HG03521 (cell line): ENCODE results near the gene CYP4Z1.
"Not testable (repeated sequence)": the region's sequence is repeated elsewhere in the genome, so short reads cannot be mapped to it uniquely, and the experiment has no call there.

Experiments used
- ATAC-seq: cut with Tn5 transposase; IDR thresholded peaks from one replicate; pipeline ENCODE4 v1.9.1; 2021; ENCODE audit warnings: mild to moderate bottlenecking, moderate library complexity; ENCODE audit not compliant: unreplicated experiment

CYP4Z1 gene

DNA sequence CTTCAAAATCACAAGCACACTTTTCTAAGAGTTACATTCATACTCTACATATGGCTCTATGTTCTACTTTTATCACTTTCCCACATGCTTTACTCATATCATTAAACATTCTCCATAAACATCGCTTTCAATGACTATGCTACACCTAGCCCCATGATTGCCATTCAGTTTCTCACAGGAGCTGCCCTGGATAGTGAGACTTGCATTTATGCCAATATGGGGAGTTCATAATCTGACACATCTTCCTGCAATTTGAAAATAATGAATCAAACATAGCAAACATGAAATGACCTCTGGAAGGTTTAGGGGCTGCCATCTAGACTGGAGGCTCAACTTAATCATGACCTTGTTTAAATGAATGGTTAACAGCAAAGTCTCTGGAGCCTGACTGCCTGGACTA is 61.2 kb downstream of the CYP4Z1 start:
- no peak for ATAC-seq

DNA sequence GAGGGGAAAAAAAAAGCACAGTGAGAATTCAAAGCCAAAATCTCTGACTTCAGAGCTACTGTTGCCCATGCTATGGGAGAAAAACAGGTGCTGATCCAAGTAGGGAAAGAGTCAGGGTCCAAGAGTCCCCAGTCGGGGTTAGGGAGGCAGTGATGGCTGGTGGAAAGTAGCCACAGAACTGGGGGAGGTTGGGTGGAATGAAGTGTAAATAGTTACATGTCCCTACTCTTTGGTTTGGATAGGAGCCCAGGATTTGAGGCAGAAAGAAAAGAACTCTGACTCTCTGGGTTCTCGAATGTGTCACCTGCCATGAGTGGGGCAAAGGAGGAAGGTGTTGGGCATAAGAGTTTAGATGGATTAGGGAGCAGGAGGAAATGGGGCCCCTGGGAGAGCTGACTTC is 61.8 kb downstream of the CYP4Z1 start:
- ATAC-seq, result not testable (repeated sequence)

DNA sequence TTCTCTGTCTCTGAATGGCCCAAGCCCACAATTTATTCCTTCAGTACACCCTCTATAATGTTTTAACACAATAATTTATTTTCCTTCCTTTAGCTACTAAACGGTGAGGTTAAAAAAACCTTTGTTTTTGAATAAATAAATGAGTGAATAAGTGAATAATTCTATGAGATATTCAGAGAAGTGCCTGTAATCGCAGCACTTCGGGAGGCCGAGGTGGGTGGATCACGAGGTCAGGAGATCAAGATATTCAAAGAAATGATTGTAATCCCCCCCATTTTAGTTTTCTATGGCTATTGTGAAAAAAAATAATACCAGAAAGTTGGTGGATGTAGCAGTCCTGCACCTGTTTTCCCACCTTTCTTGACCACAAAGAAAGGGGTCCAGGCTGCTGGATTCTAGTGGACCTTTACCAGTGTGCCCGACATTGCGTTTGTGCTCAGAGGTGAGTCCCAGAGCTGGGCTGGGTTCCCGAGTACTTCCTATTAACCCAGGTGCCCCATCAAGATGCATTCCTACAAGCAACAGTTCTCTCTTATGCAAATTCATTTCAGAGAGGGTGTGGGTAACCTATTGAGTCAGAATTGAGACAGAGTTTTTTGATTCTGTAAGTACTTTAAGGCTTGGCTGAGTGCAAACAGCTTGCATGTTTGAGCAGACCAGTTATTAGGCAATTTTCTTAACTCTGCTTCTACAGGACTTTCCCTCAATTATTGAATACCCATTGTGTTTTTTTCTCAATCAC is 62.6 kb downstream of the CYP4Z1 start:
- ATAC-seq, result not testable (repeated sequence)

DNA sequence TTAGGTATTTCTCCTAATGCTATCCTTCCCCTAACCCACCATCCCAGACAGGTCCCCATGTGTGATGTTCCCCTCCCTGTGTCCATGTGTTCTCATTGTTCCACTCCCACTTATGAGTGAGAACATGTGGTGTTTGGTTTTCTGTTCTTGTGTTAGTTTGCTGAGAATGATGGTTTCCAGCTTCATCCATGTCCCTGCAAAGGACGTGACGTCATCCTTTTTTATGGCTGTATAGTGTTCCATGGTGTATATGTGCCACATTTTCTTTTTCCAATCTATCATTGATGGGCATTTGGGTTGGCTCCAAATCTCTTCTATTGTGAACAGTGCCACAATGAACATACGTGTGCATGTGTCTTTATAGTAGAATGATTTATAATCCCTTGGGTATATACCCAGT is 65.6 kb downstream of the CYP4Z1 start:
- ATAC-seq, result not testable (repeated sequence)

DNA sequence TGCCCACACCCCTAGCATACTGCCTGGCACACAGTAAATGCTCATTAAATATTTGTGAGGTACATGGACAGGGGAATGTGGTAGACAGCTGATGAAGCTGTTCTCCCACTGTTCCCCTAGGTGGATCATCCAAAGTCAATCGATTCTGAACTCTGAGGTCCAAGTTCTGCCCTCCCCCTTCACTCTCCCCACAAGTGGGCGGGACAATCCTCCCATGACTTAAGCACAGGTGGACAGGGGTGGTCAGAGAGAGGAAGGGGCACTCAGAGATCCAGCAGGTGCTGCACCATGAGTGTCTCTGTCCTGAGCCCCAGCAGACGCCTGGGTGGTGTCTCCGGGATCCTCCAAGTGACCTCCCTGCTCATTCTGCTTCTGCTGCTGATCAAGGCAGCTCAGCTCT is 70.2 kb downstream of the CYP4Z1 start, which contains the start of gene CYP4A22:
CYP4A22 (plus strand) TSS at position 244 of the 400 bp plus-strand sequence; CDS start at position 289, 45 bp downstream.
- no peak for ATAC-seq

DNA sequence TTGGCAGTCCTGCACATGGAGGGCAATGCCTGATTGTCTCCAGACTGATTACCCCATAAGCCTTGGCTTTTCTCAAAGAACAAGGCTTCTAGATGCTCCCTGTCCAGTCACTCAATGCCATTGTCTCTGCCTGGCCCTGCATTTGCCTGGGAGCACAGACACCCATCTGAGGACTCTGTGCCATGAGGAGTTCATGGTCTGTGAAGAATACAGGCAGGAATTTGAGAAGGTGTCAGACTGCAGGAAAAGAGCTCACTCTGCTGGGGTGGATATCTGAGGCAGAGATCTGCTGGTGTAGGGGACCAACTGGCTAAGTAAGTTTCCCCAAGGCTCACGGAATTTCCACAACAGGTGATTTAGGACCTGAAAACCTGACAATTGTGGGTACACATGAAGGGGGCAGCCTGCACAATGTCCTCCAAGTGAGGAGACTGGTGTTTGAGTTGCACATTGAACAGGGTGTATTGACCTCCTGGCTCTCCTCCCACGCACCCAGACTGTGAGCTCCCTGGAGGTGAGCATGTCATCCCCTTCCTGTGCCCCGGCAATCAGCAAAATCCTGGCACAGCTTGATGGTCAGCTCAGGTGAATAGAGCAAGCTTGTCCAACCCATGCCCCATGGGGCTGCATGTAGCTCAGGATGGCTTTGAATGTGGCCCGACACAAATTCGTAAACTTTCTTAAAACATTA is 71.0 kb downstream of the CYP4Z1 start:
- no peak for ATAC-seq

DNA sequence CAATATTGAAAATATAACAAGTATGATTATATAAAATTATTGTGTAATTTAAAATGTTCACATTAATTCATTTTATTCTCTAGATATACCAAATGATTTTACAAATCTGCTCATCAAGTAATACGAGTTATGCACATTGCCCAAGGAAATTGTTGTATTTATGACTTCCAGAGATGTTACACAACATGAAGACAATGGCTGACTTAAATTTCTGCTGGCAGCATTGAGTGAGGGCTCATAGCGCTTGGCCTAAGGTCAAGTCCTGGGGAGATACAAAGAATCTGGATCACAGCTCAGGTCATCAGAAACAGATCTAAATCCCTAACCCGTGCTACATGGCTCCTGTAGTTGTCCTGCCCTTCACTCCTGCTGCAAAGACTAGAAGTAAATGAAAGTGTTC is 73.3 kb downstream of the CYP4Z1 start:
- not testable (repeated sequence) for ATAC-seq

DNA sequence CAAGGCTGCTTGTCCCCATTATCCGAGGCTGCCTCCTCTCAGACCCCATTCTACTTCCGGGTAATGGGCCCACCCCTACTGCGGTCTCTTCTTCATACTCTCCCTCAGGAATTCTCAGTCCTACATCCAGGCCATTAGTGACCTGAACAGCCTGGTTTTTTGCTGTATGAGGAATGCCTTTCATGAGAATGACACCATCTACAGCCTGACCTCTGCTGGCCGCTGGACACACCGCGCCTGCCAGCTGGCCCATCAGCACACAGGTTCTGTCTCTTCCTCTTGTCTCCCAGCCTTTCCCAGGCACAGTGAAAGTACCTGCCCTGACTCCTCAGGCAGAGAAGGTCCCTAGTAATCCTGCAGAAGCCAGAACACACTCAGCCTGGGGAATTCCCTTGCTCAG is 76.6 kb downstream of the CYP4Z1 start:
- ATAC-seq, result not testable (repeated sequence)

DNA sequence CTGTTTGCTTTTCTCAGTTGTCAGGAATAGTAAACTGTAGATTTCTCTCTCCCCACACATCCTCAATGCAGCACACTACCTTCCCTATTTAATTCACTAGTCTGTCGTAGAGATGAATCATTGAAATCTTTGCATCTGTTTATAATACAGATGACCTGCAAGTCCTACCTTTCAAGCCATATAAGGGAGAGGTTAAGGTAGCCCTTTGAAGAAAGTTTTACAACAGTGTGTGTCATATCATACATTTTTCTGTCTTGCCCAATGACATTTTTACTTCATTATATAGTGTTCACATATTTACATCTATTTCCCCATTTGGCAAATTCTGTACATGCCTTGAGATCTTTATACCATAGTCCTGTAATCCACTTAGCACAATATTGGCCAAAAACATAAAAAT is 79.5 kb downstream of the CYP4Z1 start:
- not testable (repeated sequence) for ATAC-seq

DNA sequence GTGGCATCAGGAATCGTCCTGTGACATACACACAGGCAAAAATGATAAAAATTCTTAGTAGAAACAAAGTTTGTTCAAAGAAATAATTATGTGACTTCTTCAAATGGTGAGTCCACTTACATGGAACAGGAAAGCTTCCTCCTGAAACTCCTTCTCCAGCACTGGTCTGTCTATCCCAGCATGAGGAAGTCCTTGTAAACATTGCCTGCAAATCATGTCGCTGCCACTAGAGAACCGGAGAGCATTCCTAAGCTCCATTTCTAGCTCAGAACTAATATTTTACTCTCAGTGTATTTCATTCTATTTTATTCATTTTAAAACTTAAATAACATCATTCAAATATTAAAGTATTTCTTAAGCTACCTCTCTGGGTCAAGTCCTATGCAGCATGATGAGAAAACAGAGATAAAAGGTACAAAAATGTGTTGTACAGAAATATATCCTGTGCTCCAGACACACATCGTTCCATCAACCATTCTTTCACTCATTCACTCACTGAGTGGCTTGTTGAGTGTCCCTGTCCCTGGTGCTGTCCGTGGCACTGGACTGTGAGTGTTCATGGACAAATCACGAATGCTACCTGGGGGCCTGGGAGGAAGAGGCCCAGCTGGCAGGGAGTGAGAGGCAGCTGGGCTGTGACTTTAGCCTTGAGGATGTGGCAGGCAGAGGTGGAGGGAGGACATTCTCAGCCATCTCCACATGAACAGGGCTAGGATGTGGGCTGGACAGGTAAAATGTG is 80.2 kb downstream of the CYP4Z1 start:
- no peak for ATAC-seq

DNA sequence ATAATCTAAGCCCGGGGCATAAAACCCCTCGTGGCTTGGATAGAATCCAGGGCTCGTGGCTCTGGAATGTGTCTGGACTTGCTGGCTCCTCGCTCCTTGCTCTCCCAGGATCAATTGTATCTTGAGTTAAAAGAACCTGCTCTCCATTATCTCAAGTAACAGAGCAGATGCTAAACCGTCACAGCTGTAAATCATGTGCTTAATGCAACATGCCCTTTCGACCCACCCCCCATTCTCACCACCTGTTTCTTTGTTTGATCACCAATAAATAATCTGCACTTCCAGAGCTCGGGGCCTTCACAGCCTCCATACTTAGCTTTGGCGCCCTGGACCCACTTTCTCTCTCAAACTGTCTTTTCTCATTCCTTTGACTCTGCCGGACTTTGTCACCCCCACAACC is 82.1 kb downstream of the CYP4Z1 start:
- ATAC-seq, result not testable (repeated sequence)

DNA sequence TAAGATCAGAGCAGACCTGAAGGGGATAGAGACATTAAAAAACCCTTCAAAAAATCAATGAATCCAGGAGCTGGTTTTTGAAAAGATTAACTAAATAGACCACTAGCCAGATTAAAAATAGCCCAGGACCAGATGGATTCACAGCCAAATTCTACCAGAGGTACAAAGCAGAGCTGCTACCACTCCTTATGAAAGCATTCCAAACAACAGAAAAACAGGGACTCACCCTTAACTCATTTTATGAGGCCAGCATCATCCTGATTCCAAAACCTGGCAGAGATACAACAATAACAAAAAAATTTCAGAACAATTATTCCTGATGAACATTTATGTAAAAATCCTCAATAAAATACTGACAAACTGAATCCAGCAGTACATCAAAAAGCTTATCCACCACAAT is 89.4 kb downstream of the CYP4Z1 start:
- ATAC-seq, result not testable (repeated sequence)

DNA sequence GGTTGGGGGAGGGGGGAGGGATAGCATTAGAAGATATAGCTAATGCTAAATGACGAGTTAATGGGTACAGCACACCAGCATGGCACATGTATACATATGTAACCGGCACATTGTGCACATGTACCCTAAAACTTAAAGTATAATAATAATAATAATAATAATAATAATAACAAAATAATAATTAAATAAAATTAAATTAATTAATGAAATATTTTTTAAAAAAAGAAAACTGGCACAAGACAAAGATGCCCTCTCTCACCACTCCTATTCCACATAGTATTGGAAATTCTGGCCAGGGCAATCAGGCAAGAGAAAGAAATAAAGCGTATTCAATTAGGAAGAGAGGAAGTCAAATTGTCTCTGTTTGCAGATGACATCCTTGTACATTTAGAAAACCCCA is 90.9 kb downstream of the CYP4Z1 start:
- not testable (repeated sequence) for ATAC-seq

DNA sequence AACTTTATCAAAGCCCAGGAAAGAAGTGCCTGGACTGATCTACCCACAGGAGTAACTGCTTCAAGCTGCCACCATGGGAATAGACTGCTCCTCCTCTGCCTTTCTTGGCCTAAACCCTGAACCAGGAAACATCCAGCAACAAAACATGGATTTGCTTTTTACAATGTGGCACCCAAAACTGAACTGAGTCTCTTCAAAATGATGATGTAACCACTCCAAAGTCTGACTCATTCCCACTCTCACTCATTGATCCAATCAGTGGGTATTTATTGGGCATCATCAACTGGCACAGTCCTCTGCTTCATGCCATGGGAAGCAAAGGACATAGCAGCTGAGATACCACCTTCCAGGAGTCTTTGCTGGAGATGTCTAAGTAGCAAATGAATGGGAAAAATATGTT is 93.7 kb downstream of the CYP4Z1 start:
- ATAC-seq, result no peak

DNA sequence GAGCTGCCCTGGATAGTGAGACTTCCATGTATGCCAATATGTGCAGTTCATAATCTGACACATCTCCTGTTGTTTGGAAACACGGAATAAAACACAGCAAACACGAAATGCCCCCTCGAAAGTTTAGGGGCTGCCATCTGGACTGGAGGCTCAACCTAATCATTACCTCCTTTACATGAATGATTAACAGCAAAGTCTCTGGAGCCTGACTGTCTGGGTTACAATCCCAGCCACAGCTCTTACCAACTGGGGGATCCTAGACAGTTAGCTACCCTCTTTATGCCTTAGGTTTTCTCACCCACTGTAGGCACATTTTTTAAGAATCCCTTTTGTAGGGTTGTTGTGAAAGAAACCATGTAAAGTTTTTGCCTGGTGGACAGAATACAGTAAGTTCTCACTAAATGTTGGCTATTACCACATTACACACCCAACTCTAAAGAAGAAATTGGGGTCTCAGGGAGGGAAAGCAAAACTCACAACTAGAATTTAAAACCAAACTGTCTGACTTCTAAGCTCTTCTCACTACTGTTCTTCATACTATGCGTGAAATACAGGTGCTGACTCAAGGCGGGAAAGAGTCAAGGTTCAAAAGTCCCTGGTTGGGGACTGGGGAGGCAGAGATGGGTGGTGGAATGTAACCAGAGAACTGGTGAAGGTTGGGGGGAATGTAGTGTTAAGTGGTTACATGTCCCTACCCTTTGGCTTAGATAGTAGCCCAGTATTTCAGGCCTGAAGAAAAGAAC is 94.4 kb downstream of the CYP4Z1 start:
- ATAC-seq, result no peak

DNA sequence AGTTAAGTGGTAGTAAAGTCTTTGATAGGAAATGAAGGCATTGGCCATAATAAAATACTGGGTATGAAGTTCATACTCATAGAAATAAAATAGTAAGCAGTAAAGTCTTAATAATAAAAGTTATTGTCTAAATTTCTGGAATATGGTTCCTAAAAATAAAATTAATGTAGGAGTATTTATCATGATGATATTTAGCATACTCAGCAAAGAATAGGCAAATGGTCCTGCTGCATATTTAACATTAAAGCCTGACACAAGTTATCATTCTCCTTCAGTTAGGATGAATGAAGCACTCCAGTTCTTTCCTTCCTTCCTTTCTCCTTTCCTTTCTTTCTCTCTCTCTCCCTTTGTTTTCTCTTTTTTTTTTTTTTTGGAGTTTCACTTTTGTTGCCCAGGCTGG is 97.5 kb downstream of the CYP4Z1 start:
- no peak for ATAC-seq
